K562 (cell line): ENCODE results near the gene ASPRV1. TPM values are rescaled to one million over a fixed set of nuclear protein-coding genes. Genes with fewer than 3 reads are reported as not detected.
A peak's percentile ranks its signal among the peaks of the same experiment; 100 is the strongest.

Experiments used
- ADNP ChIP-seq: fragments of 200-800 bp; sonication (Bioruptor generic); IDR thresholded peaks from 2 replicates; pipeline ENCODE4 v1.6.1; 2016; ENCODE audit warnings: missing genetic modification characterization, missing compliant biosample characterization
- CREB3 ChIP-seq: fragments of 450-650 bp; conservative IDR thresholded peaks from 2 replicates; pipeline ENCODE4 v1.6.1; 2016; ENCODE audit warnings: missing genetic modification characterization, low read depth, mild to moderate bottlenecking, missing compliant biosample characterization, moderate library complexity
- CSDE1 ChIP-seq, 2 experiments: fragments of 450-650 bp; IDR thresholded peaks; 2 replicates each; pipeline ENCODE4 v1.6.1; 2016; ENCODE audit warnings: mild to moderate bottlenecking in 1 of 2
- DDX20 ChIP-seq: fragments of 450-650 bp; IDR thresholded peaks from 2 replicates; pipeline ENCODE4 v1.6.1; 2016; ENCODE audit warnings: missing genetic modification characterization, low read depth, mild to moderate bottlenecking, missing compliant biosample characterization, moderate library complexity
- ETV1 ChIP-seq: fragments of 450-650 bp; conservative IDR thresholded peaks from 2 replicates; pipeline ENCODE4 v1.6.1; 2016; ENCODE audit warnings: missing genetic modification characterization, control low read depth, low read depth, missing compliant biosample characterization
- MAFG ChIP-seq: fragments of 450-650 bp; conservative IDR thresholded peaks from 2 replicates; pipeline ENCODE4 v1.6.1; 2016; ENCODE audit warnings: missing genetic modification characterization, missing compliant biosample characterization
- MEF2D ChIP-seq: conservative IDR thresholded peaks from 2 replicates; pipeline ENCODE4 v1.6.1; 2016; ENCODE audit warnings: low read depth, missing genetic modification characterization, missing compliant biosample characterization
- MITF ChIP-seq: IDR thresholded peaks from 2 replicates; pipeline ENCODE4 v1.6.1; 2014; ENCODE audit warnings: antibody characterized with exemption
- MYNN ChIP-seq, 2 experiments: sonication (generic); formaldehyde crosslinking in 1 of 2; IDR thresholded peaks; 2 replicates each; pipeline versions ENCODE4 v1.5.0 to v1.6.1; 2016 to 2020; ENCODE audit warnings: antibody characterized with exemption in 1 of 2, missing genetic modification reagents in 1 of 2
- NR1H2 ChIP-seq: sonication (generic); formaldehyde crosslinking; IDR thresholded peaks from 2 replicates; pipeline ENCODE4 v1.4.0; 2020; ENCODE audit warnings: mild to moderate bottlenecking, missing genetic modification reagents
- RBM15 ChIP-seq: fragments of 200-400 bp; formaldehyde crosslinking; IDR thresholded peaks from 2 replicates; pipeline ENCODE4 v1.6.1; 2018; ENCODE audit warnings: mild to moderate bottlenecking, low read length, moderate library complexity; ENCODE audit not compliant: insufficient read depth
- SP2 ChIP-seq: IDR thresholded peaks from 2 replicates; pipeline ENCODE4 v1.6.1; 2011; ENCODE audit warnings: mild to moderate bottlenecking, low read depth, low read length, moderate library complexity; ENCODE audit not compliant: poor library complexity, severe bottlenecking; ENCODE audit errors: extremely low read depth
- U2AF1 ChIP-seq: fragments of 200-400 bp; formaldehyde crosslinking; optimal IDR thresholded peaks from 2 replicates; pipeline ENCODE3; 2017; ENCODE audit warnings: mild to moderate bottlenecking, low read depth, low read length, moderate library complexity
- YY1 ChIP-seq, 3 experiments: IDR thresholded peaks; 2 replicates each; pipeline ENCODE4 v1.6.1; 2011; ENCODE audit warnings: low read length in 2 of 3, mild to moderate bottlenecking in 2 of 3, moderate library complexity in 2 of 3, borderline replicate concordance in 1 of 3, control low read depth in 1 of 3, low read depth in 1 of 3; ENCODE audit not compliant: insufficient read depth in 3 of 3, insufficient replicate concordance in 2 of 3, control insufficient read depth in 1 of 3, insufficient read length in 1 of 3; ENCODE audit errors: extremely low read depth in 1 of 3
- ZMIZ1 ChIP-seq, 2 experiments: fragments of 150-350 bp in 1 of 2; IDR thresholded peaks; 2 replicates each; pipeline ENCODE4 v1.6.1; 2012 to 2016; ENCODE audit warnings: low read depth in 2 of 2, low read length in 2 of 2, mild to moderate bottlenecking in 1 of 2, moderate library complexity in 1 of 2
- ZNF263 ChIP-seq: sonication (generic); formaldehyde crosslinking; IDR thresholded peaks from 2 replicates; pipeline ENCODE4 v1.8.0; 2022; ENCODE audit warnings: mild to moderate bottlenecking, missing genetic modification reagents, borderline replicate concordance
- ZNF699 ChIP-seq: fragments of 250-450 bp; sonication (Bioruptor Pico); IDR thresholded peaks from 2 replicates; pipeline ENCODE4 v1.8.0; 2021; ENCODE audit warnings: mild to moderate bottlenecking, moderate library complexity; ENCODE audit not compliant: insufficient replicate concordance
- polyA plus RNA-seq, 8 experiments: library from polyadenylated mRNA; depleted of rRNA in 4 of 8; stranded (reverse) in 5 of 8; unstranded in 3 of 8; fragments of >200 nt; fragmentation: Nextera tagmentation in 2 of 8; fragmentation: Illumina TruSeq in 1 of 8; extraction: Ambion mirVana in 2 of 8; extraction: Trizol in 1 of 8; gene quantifications; 2 replicates each; pipeline versions ENCODE4 v1.2.1 to v1.2.3, GENCODE V29; 2011 to 2014; ENCODE audit warnings: inconsistent platforms in 1 of 8, missing spikeins in 1 of 8
- total RNA-seq, 7 experiments: library from RNA; depleted of rRNA in 6 of 7; stranded (reverse); fragments of >200 nt in 6 of 7; fragmentation: Illumina TruSeq in 2 of 7; extraction: Trizol in 2 of 7; gene quantifications; 2 replicates each; pipeline versions ENCODE4 v1.2.1 to v1.2.3, GENCODE V29; 2011 to 2021; ENCODE audit warnings: low replicate concordance in 1 of 7

The ASPRV1 gene
- total and polyA plus RNA-seq, 9 of the 15 experiments (the other 6 are each of a cell fraction or from before 2014, with no cell fraction given): 0.17 to 0.72 (median 0.47) TPM; not detected in 1

DNA sequence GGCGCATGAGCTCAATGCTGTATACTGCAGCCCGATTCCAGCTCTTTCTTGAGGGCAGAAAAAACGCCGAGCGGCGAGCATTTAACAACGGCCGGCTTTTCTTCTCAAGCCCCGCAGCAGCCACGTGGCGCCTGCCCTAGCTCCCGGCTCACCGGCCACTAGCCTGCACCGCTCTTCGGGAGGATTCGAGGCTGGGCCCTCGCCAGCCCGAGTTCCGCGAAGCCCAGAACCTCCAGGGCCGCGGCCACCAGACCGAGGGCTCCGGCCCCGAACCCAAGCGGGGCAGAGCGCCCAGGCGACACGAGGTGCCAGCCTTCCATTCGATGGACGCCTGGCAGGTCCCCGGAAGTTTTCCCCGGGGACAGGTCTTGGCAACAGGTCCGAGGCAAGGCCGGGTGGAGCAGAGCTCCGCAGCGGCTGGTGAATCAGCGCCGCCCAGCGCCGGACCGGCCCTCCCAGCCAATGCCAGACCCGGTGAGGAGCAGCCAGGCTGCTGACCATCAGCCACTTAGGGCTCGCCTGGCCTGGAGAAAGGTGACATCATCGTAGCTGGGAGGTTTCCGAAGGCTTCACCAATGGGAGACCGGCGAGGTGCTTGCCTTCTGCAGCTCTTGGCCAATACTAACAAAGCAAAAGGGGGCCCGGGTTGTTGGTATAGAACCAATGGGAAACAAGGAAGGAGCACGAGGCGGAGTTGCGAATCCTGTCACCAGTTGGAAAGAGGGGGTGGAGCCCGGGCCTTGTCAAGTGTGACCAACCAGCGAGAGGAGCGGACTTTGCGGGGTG, 47.1 kb downstream of the ASPRV1 start (continued):
- peak in 1 of 2 experiments; percentile 18; a peak in 1 of 4 replicates for TF ChIP-seq ZMIZ1 (IDR thresholded peaks at IDR 0.05; ENCODE audit: low read depth in 2 of 2, low read length in 2 of 2)
- TF ChIP-seq MITF: 0 out of 2 replicates have a peak, but pooled peaks have one; percentile 24
- no peak for TF ChIP-seq SP2
- peak; percentile 50 for TF ChIP-seq U2AF1
- TF ChIP-seq ZNF699 (CRISPR knock-in tag): no peak
- TF ChIP-seq CSDE1 (IDR thresholded peaks at IDR 0.05): no peak
- TF ChIP-seq ETV1 (tag): peak; percentile 52; the same call in 1 of the 2 replicates
- peak; percentile 49; the same call in 1 of the 2 replicates for TF ChIP-seq ZNF263 (CRISPR knock-in tag)
- no peak for TF ChIP-seq MAFG
- TF ChIP-seq ADNP (tag): no peak
- no peak for TF ChIP-seq DDX20
- no peak; the same call in 1 of the 2 replicates for TF ChIP-seq CREB3 (tag)
- no peak for TF ChIP-seq RBM15
- no peak for TF ChIP-seq MEF2D (tag)
- peak; percentile 80; the same call in 1 of the 2 replicates for TF ChIP-seq MYNN (IDR thresholded peaks at IDR 0.05)
- no peak for TF ChIP-seq MYNN (CRISPR knock-in tag; IDR thresholded peaks at IDR 0.05)
- no peak for TF ChIP-seq NR1H2 (CRISPR knock-in tag)
- peak in 2 of 3 experiments; percentile 9 to 58 for TF ChIP-seq YY1 (IDR thresholded peaks at IDR 0.05; ENCODE audit: borderline replicate concordance in 1 of 3, control insufficient read depth in 1 of 3, extremely low read depth in 1 of 3, insufficient read depth in 3 of 3, insufficient read length in 1 of 3, insufficient replicate concordance in 2 of 3, low read depth in 1 of 3, low read length in 2 of 3)
